GM21515 (cell line): ENCODE measurements around the gene PICK1.

Experiments
- ATAC-seq: cut with Tn5 transposase; IDR thresholded peaks from one replicate; pipeline ENCODE4 v1.9.1; 2021; ENCODE audit not compliant: unreplicated experiment

The PICK1 gene

GRCh38 chr22:38049812-38050619 is 7.2 kb upstream of the PICK1 start:
- no peak for ATAC-seq

DNA sequence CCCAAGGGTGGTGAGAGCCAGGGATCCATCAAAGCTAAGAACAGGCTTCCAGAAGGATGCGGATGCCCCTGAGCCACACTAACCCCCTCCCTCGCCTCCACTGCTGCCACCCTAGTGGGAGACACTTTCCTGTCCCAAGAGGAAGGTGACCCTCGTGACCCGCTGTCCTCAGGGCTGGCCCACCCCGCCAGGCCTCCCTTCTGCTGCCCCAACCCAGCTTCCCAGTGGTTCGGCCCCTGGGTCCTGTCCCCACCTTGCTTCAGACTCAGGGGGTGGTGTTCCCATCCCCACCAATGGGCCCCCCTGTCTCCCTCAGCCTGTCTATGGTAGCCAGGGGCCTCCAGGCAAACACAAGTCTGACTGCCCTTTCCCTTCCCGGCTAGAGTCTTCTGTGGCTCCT is 6.5 kb upstream of the PICK1 start:
- ATAC-seq = no peak

- ATAC-seq = no peak
Measured at GRCh38 chr22:38051261-38051660, 5.9 kb upstream of the PICK1 start.

- no peak for ATAC-seq
Measured at GRCh38 chr22:38051900-38052862, 5.0 kb upstream of the PICK1 start.

DNA sequence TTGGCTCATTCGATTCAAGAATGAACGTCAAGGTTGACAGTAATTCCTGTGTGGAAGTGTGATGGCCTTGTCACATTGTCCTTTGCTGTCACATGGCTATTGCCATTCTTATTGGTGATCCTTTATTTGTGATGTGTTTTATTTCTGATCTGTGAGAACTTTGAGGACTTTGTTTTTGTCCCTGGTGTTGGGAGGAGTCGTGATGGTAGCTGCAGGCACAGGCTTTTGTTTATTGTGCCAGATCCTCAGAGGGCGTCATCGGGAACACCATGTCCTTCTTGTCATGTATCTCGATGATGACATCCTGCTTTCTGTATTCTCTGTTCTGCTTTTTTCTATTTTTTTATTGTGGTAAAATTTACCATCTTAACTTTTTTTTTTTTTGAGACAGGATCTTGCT is 5.6 kb downstream of the PICK1 start:
- no peak for ATAC-seq

DNA sequence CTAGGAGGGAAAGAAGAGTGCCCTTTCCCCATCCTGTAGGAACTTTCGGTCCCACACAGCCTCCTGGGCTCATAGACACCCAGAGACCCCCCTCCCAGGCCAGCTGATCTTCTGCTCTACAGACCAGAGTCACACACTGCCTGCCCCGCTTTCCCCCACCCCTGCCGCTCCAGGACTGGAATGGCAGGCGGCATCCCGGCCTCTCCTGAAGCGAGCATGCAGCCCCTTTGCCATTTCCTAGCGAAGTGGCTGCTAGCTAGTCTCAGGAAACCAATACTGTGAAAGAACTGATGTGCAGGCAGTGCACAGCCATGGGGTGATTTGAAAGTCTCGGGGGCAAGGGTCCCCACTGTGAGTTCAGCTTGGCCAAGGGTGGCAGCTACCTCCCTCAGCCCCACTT is 8.3 kb downstream of the PICK1 start:
- no peak for ATAC-seq

- no peak for ATAC-seq
Measured at GRCh38 chr22:38066381-38067027, 9.3 kb downstream of the PICK1 start.

GRCh38 chr22:38067028-38067415 is 9.8 kb downstream of the PICK1 start:
- no peak for ATAC-seq

- no peak for ATAC-seq
Measured at GRCh38 chr22:38067761-38068360, 10.7 kb downstream of the PICK1 start.

- ATAC-seq = no peak
Measured at GRCh38 chr22:38068641-38069371, 11.6 kb downstream of the PICK1 start.

DNA sequence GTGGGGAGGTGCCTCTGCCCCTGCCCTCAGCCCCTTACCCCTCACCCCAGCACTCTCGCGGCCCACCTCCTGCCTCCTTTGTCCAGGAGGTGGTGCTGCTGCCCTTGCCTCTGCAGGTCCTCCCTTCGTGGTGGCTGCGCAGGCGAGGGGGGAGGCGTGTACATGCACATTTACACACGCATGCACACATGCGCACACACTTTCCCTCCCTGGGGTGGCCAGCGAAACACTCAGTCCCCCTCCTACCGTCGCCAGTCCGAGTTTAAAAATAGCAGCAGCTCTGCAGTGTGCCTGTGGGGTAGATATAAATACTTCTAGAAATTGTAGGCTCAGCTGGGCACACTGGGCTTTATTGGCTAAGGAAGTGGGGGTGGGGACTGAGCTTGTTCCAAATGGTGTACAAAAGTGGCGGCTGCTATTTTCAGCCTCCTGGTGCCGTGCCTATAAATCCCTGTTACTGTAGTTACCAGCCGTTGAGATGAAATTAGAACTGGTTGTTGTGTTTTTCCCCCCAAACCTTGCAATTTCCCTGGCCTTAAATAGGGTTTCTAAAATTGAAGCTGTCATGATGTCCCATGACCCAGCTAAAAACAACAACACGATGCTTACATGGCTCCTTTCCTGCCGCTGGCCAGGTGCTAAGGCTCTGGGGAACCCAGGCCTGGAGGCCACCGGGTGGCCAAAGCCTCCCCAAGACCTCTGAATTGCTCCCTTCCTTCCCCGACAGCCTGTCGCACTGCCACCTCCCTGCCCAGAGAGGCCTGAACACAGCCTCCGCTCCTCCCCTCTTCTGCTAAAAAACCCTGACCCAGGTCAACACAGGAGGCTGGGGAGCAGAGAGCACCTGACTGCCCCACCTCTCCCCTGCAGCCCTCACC is 12.4 kb downstream of the PICK1 start:
- no peak for ATAC-seq

DNA sequence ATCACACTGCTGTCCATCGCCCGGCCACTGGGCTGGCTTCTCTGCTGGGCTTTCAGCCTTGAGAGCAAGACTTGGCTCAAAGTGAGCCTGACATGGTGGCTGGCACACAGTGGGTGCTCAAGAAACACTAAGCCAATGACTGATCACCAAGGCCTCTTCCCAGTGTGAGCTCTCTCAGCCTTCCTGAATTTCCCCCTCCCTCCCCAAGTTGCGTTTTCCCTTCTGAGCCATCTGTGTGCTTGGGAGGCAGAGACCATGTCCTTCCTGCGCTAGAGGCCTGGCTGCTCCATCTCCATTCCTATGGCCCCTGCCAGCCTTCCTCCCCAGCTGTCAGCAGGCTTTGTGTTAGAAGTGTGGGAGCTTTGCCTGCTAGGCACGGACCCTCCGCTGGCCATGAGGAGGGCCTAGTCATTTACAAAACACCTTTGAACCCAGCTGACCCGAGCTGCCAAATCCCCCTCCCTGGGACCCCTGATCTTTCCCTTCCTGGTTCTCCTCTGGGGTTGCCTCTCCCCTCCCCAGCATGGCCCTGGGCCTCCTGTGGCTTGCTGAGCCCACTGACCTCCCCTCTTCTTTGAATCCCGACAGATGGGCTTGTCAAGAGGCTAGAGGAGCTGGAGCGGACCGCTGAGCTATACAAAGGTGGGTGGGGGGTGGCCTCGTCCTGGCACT is 13.2 kb downstream of the PICK1 start:
- ATAC-seq = no peak

- ATAC-seq = no peak
Measured at GRCh38 chr22:38071421-38072321, 14.5 kb downstream of the PICK1 start.

DNA sequence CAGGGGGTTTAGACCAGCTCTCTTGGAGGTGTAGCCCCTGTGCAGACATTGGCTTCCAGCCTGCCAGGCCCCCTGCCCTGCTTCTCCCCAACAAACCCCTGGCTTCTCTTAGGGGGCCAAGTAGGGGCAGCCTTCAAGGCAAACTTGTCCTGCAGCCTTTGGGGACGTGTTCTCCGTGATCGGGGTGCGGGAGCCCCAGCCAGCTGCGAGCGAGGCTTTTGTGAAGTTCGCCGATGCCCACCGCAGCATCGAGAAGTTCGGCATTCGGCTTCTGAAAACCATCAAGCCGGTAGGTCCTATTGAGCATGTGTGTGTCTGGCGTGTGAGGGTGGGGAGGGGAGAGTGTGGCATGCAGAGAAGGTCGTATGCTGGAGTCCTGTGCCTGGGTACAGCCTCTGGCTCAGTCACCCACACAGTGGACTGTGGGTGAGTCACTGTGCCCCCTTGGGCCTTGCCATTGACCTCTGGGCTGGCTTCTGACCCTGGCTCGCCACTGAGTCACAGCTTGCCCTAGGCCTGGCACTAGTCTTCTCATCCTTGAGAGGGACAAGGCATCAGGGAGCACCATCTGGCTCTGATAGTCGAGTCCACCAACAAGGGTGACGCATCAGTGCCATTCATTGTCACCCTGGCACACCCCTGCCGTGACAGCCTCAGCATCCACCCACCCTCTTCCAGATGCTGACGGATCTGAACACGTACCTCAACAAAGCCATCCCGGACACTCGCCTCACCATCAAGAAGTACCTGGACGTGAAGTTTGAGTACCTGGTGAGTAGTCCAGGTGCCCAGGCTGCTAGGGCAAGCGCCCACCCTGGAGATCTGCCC is 15.3 kb downstream of the PICK1 start:
- no peak for ATAC-seq

- ATAC-seq = no peak
Measured at GRCh38 chr22:38073150-38074130, 16.2 kb downstream of the PICK1 start.
